Effector memory CD8-positive, alpha-beta T cell (primary cell): ENCODE results near the gene GALNT18.

Source experiments
- ATAC-seq: fragments of 150-1000 bp; cut with Tn5 transposase; replicated peaks from 2 replicates; pipeline ENCODE4 v1.10.0; 2021; ENCODE audit warnings: mild to moderate bottlenecking, moderate library complexity
- DNase-seq, 3 experiments: peaks; one replicate each; pipeline ENCODE4 v3.0.0; 2021
- H3K27ac Mint-ChIP-seq, 2 donors: one replicate each; pipeline ENCODE4 v1.8.0; 2022; ENCODE audit warnings: mild to moderate bottlenecking in 2 of 2, mixed read lengths in 2 of 2, moderate library complexity in 2 of 2
- H3K27me3 Mint-ChIP-seq, 2 donors: one replicate each; pipeline ENCODE4 v1.8.0; 2022; ENCODE audit warnings: mixed read lengths in 2 of 2
- H3K36me3 Mint-ChIP-seq: one replicate; pipeline ENCODE4 v1.8.0; 2022; ENCODE audit warnings: mild to moderate bottlenecking, moderate library complexity, mixed read lengths; ENCODE audit not compliant: insufficient read depth
- H3K4me1 Mint-ChIP-seq, 2 donors: one replicate each; pipeline ENCODE4 v1.8.0; 2022; ENCODE audit warnings: low read depth in 2 of 2, mixed read lengths in 2 of 2
- H3K4me3 Mint-ChIP-seq, 2 donors: one replicate each; pipeline ENCODE4 v1.8.0; 2022; ENCODE audit warnings: mild to moderate bottlenecking in 2 of 2, mixed read lengths in 2 of 2, moderate library complexity in 2 of 2
- H3K9me3 Mint-ChIP-seq, 2 donors: one replicate each; pipeline ENCODE4 v1.8.0; 2022; ENCODE audit warnings: mixed read lengths in 2 of 2

GALNT18 gene

DNA sequence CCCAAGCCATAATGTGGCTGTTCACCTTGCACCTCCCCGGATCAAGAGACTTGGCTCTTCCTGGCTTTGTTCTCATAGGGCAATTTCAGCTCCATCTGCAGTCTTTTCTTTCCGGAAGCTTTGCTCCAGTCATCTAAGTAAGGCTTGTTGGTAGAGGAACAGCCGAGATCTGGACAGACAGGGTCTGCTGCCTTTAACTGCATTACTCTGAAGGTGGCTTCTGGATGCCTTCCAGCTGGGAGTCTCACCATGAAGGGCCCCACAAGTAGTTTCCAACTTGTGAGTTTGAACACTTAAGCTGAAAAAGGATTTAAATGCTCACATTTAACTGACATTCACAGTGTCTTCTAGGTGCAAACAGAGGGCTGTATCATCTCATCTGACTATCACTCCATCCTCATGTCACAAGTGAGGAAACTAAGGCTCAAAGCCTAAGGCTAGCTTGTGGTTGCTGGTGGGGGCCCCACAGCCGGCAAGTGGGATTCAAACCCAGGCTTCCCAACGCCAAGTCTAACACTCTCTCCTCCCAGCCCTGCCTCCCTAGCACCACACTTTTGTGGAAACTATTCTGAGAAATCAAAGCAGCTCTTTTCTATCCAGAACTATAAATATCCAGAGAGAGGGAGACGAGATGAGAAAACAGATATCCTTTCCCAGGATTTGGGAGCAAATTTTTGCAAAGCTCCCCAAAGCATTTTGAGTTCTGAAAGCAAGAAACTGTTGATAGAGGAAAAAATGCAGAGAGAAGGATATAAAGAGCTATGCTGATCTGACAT lies 58.4 kb downstream of the GALNT18 start:
- Mint-ChIP-seq H3K4me1 (no peaks in the 10 kb centered on the region), H3K27me3 (peaks cover 6 to 13% of the 10 kb centered on the region in 2 donors), H3K9me3 (no peaks in the 10 kb centered on the region), H3K4me3 (no peak overlapping the region), H3K36me3 (no peaks in the 10 kb centered on the region), H3K27ac (no peak overlapping the region)
- no peak for ATAC-seq
- DNase-seq: no peak

DNA sequence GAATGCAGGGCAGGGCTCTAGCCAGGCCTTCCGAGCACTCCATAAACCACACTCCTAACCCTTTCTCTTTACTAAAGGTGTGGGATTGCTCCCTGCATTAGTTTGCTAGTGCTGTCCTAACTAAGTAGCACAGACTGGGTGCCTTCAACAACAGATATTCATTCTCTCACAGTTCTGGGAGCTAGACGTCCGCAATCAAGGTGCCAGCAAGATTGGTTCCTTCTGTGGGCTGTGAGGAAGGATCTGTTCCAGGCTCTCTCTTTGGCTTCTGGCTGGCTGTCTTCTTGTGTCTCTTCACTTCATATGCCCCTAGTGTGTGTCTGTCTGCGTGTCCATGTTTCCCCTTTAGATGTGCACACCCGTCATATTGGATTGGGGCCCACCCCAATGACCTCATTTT lies 59.8 kb downstream of the GALNT18 start:
- H3K4me3 Mint-ChIP-seq: no peak overlapping the region
- H3K27me3 Mint-ChIP-seq: peaks cover 6 to 13% of the 10 kb centered on the region in 2 donors
- DNase-seq: no peak
- H3K36me3 Mint-ChIP-seq: no peaks in the 10 kb centered on the region
- H3K9me3 Mint-ChIP-seq: no peaks in the 10 kb centered on the region
- no peak overlapping the region for H3K27ac Mint-ChIP-seq
- no peak for ATAC-seq
- no peaks in the 10 kb centered on the region for H3K4me1 Mint-ChIP-seq

DNA sequence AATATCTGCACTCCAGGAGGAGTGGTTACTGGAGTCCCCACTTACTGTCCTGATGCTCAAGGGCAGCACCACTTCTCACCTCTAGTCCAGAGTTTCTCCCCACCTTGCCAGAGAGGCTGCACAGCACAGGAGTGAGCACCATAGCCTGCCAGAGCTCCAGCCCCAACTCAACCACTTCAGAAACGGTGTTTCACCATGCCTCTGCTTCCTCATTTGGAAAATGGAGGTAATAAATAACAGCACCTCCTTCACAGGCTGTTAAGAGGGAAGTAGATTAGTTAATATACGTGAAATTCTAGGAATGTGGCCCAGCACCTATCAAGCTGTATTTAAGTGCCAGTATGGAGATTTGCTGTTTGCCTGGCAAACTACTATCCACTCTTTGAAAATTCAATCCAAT lies 63.0 kb downstream of the GALNT18 start:
- H3K27ac Mint-ChIP-seq: no peak overlapping the region
- DNase-seq (no peak), ATAC-seq (no peak)
- no peaks in the 10 kb centered on the region for H3K4me1 Mint-ChIP-seq
- no peaks in the 10 kb centered on the region for H3K36me3 Mint-ChIP-seq
- H3K9me3 Mint-ChIP-seq: no peaks in the 10 kb centered on the region
- no peak overlapping the region for H3K4me3 Mint-ChIP-seq
- peaks cover 17 to 25% of the 10 kb centered on the region in 2 donors for H3K27me3 Mint-ChIP-seq

DNA sequence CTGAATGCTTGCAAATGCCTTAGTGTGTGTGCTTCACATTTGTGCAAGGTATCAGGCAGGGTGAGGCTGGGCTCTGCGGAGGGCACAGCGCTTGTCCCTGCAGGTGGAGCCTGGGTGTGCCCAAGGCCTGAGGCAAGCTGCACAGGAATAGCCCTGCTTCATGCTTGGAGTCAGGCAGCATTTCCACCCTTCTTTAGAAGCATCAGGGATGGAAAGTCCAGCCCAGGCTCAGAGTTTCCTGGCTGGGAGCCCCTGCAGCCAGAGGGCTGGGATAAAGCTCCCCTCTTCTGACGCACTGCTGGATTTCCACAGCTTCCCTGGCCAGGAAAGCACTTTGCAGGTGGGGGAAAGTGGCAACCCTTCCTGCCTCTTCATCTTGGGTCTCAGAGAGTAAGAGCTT lies 63.4 kb downstream of the GALNT18 start:
- Mint-ChIP-seq H3K9me3 (no peaks in the 10 kb centered on the region), H3K4me1 (no peaks in the 10 kb centered on the region), H3K27ac (no peak overlapping the region), H3K27me3 (peaks cover 21 to 29% of the 10 kb centered on the region in 2 donors), H3K36me3 (no peaks in the 10 kb centered on the region), H3K4me3 (no peak overlapping the region)
- DNase-seq (no peak), ATAC-seq (no peak)

DNA sequence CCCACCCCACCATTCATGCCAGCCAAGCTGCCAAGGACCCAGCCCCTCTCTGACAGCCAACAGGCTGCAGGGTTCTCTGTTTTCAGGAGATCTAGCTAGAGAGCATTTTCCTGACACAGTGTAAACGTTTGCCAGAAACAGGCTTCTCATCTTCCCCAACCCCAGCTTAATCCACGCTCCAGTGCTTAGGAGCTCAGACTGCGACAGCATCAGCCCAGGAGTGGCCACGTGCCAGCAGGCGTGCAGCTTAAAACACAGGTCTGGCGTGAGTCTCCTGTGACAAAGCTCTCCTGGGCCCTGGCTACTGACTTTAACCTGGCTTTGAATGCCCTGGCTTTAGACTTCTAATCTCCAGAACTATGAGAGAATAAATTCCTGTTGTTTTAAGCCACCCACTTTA lies 66.6 kb downstream of the GALNT18 start:
- no peak overlapping the region for H3K4me3 Mint-ChIP-seq
- no peaks in the 10 kb centered on the region for H3K36me3 Mint-ChIP-seq

DNA sequence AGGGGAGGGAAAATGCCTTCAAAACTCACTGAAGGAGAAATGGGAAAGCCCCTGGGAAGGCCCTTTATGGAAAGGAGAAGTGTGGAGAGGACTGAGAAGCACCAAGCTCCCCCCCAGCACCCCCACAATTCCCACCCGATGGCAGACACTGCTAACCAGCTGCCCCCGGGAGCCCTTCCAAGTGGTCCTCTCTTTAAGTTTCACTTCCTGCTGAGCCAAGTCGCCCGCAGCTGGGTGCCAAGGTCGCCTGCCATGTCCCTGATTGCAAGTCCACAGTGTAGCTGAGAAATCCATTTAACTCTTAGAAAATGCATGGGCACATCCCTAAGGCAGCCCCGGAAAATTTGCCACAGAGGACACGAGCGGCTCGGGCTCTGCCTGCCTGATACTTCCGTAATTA lies 68.2 kb downstream of the GALNT18 start:
- Mint-ChIP-seq H3K36me3 (no peaks in the 10 kb centered on the region), H3K27ac (no peak overlapping the region), H3K9me3 (no peaks in the 10 kb centered on the region), H3K4me1 (no peaks in the 10 kb centered on the region), H3K4me3 (no peak overlapping the region), H3K27me3 (peaks cover 24 to 31% of the 10 kb centered on the region in 2 donors)
- ATAC-seq: no peak
- DNase-seq: no peak

More for the DNA sequence above, 66.6 kb downstream of the GALNT18 start:
- no peaks in the 10 kb centered on the region for H3K9me3 Mint-ChIP-seq
- DNase-seq (no peak), ATAC-seq (no peak)
- H3K4me1 Mint-ChIP-seq: no peaks in the 10 kb centered on the region
- peaks cover 24 to 29% of the 10 kb centered on the region in 2 donors for H3K27me3 Mint-ChIP-seq
- no peak overlapping the region for H3K27ac Mint-ChIP-seq

DNA sequence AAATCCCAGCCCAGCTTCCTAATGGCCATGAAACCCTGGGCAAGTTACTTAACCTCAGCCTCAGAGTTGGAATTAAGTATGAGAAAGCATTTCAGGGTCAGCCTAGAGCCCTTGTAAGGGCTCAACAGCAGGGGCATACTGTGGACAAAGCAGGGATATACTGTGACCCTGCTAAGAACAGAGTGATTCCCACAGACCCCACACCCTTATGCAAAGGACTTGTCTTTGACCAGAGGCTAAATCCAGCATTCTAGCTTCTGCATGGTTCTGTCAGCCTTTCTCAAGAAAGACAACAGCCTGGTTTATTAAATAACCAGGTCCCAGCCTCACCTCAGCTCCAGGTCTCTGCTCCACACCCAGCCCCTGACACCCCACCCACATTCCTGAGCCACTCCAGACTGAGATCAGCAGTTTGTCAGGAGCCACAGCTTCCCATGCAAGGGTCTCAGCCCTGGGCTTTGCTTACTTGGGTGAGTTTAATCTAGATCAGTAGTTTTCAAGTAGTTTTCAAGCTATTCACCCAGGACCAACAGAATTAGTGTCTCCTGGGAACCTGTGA lies 69.2 kb downstream of the GALNT18 start:
- ATAC-seq (no peak), DNase-seq (no peak)
- no peaks in the 10 kb centered on the region for H3K4me1 Mint-ChIP-seq
- no peaks in the 10 kb centered on the region for H3K36me3 Mint-ChIP-seq
- H3K4me3 Mint-ChIP-seq: no peak overlapping the region
- H3K27ac Mint-ChIP-seq: no peak overlapping the region
- peaks cover 24 to 41% of the 10 kb centered on the region in 2 donors for H3K27me3 Mint-ChIP-seq
- no peaks in the 10 kb centered on the region for H3K9me3 Mint-ChIP-seq

DNA sequence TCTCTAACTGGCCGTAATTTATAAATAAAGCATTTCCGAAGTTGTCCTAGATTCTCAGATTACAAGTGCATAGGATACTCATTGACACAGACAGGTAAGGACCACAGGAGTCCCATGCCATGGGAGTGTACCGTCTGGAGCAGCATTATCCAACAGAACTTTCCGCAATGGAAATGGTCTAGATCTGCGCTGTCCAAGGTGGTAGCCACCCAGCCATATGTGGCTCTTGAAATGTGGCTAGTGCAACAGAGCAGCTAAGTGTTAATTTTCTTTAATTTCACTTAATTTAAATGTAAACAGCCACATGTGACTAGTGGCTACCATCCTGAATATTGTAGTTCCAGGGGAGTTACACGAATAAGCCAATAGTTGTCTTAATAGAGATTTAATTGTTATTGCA lies 71.3 kb downstream of the GALNT18 start:
- H3K4me3 Mint-ChIP-seq: no peak overlapping the region
- no peaks in the 10 kb centered on the region for H3K36me3 Mint-ChIP-seq
- H3K27me3 Mint-ChIP-seq: peaks cover 24 to 43% of the 10 kb centered on the region in 2 donors
- no peak for DNase-seq
- no peaks in the 10 kb centered on the region for H3K4me1 Mint-ChIP-seq
- no peaks in the 10 kb centered on the region for H3K9me3 Mint-ChIP-seq
- ATAC-seq: no peak
- H3K27ac Mint-ChIP-seq: no peak overlapping the region

DNA sequence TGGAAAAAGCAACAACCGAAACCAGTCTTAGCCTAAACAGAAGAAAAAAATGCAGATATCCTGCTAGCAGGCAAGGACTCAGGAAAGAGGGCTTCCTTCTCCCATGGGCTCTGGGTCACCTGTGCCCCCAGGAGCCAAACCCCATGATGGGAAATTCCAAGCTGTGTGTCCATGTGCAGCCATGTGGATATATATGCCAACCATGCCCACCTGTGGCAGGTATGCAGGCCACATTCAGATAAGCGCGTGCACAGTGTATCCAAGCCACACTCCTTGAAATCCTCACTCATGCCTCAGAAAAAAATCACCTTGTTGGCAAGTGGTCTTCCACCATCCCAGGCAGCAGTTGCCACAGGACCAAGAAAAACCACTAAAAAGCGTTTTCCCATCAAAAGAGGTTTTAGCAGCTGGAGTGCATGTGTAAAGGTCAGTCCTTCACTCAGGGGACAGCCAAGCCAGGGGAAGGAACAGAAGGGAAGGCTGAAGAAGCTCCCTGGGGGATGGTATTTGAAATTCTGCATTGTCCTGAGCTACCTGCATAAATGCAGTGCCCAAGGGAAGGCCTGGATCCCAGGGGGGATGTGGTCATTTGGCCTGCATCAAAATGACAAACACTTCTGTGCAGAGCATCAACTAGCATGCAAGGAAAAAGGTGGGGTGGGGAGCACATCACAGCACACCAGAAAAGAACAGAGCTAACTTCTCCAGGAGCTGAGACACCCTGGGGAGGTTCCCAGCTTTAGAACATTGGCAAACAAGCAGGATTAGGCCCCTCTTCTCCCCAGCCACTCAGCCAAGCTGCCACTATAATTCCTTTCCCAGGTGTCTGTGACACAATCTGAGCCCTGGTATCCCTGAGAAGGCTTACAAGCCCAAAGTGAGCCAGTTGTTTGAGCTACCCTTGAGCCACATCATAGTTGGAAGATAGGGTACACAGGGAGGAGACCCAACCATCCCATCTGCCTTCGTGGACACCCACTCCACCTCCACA lies 76.2 kb downstream of the GALNT18 start:
- Mint-ChIP-seq H3K4me3 (no peak overlapping the region), H3K27me3 (peaks cover 4 to 23% of the 10 kb centered on the region in 2 donors), H3K9me3 (no peaks in the 10 kb centered on the region), H3K4me1 (no peaks in the 10 kb centered on the region), H3K27ac (no peak overlapping the region), H3K36me3 (no peaks in the 10 kb centered on the region)
- no peak for DNase-seq
- ATAC-seq: no peak

DNA sequence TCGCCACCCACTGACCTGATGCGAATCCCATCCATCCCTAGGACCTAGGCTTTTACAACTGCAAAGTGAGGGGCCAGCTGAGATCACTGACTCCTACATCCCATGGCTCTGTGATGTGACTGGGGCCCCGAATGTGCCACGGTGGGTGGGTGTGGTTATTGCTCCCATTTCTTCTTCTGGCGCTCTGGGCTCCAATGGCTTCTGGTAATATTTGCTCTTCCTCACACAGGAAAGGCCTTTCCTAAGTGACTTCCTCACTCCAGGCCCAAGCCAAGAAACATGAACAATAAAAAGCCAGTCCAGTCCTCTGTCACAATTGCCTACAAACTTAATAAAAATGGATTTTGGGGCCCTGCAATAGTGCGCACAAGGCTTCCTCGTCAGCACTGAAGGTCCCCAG lies 78.1 kb downstream of the GALNT18 start:
- ATAC-seq: no peak
- H3K27me3 Mint-ChIP-seq: peaks cover 0 to 19% of the 10 kb centered on the region in 2 donors
- H3K36me3 Mint-ChIP-seq: no peaks in the 10 kb centered on the region
- H3K9me3 Mint-ChIP-seq: no peaks in the 10 kb centered on the region
- no peak overlapping the region for H3K27ac Mint-ChIP-seq
- DNase-seq: no peak
- H3K4me1 Mint-ChIP-seq: no peaks in the 10 kb centered on the region
- H3K4me3 Mint-ChIP-seq: no peak overlapping the region

DNA sequence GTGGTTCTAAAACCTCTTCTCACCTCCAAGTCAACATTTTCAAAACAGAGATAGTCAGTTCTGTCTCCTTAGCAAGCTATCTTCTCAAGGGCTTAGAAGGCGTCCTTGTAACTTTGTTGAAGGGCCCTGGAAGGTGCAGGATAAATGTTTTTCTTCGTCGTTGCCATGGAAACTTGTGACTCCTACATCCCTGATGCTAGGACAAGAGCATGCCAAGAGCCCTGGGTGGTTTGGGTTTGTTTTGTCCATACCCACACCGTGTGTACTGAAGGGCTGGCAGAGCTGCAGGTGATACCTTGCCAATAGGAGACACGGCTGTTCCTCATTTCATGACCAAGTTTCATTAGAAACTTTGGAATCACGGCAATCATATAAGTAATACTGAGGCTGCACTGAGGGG lies 81.6 kb downstream of the GALNT18 start:
- DNase-seq (no peak), ATAC-seq (no peak)
- Mint-ChIP-seq H3K27ac (no peak overlapping the region), H3K36me3 (no peaks in the 10 kb centered on the region), H3K4me1 (no peaks in the 10 kb centered on the region), H3K9me3 (no peaks in the 10 kb centered on the region), H3K27me3 (peaks cover 0 to 18% of the 10 kb centered on the region in 2 donors), H3K4me3 (no peak overlapping the region)

DNA sequence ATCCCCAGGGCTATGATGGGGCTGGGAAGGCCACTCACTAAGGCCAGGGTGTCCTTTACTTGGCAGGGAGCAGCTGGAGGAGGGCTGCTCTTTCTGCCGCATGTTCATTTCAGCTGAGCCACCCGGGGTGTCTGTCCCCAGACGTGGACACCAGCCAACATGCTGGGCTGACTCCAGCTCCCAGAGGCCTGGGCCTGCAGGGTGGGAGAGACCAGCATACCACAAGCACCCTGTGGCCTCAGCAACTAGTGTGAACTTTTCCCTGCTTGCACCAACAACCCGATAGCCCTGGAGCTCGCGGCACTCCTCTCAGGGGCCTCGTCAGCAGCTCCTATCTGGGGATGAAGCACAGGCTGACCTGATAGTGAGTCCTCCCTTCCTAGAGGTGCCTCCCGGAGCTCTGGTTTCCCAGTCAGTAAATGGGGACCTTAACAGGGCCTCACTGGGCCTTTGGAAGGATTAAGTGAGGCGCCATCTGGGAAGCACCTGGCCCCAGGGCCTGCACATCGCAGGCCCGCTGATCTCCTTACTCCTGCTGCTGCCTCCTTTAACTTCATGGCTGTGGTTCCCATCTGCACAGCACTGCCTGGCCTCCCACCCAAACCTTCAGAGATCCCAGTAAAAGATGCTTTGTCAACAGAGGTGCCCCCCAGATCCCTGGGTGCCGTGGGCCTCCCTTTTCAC lies 83.4 kb downstream of the GALNT18 start:
- DNase-seq (no peak), ATAC-seq (no peak)
- Mint-ChIP-seq H3K4me3 (no peak overlapping the region), H3K36me3 (no peaks in the 10 kb centered on the region), H3K27ac (no peak overlapping the region), H3K4me1 (no peaks in the 10 kb centered on the region), H3K9me3 (no peaks in the 10 kb centered on the region), H3K27me3 (peaks cover 0 to 36% of the 10 kb centered on the region in 2 donors)

DNA sequence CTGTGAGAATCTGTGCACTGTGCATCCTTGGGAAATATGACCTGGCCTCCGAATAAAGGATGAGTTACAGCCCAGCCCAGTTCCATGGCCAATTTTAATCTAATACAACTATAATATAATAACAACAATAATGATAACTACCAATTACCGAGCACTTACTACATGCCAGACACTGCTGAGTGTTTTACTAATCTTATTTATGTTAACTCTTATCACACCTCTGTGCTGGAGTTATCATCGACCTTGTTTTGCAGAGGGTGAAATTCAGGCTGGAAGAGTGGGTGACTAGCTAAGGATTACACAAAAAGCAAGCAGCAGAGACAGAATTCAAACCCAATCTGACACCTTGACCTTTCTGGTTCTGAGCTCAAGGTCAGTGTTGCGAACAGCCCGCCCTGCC lies 83.9 kb downstream of the GALNT18 start:
- Mint-ChIP-seq H3K36me3 (no peaks in the 10 kb centered on the region), H3K27ac (no peak overlapping the region), H3K4me3 (no peak overlapping the region), H3K4me1 (no peaks in the 10 kb centered on the region), H3K27me3 (peaks cover 0 to 39% of the 10 kb centered on the region in 2 donors), H3K9me3 (no peaks in the 10 kb centered on the region)
- DNase-seq (no peak), ATAC-seq (no peak)
